Measurements from ENCODE around the gene SESN1.

- TF ChIP-seq CTCF (IDR thresholded peaks at IDR 0.05) (no peak), POLR2A (IDR thresholded peaks at IDR 0.05) (no peak)
Observed at GRCh38 chr6:109097661-109098060, 3.0 kb upstream of the SESN1 start.

Measured in upper lobe of left lung (tissue), 4 donors.